CD1c-positive myeloid dendritic cell (primary cell): ENCODE measurements around the gene GDPD1.
A peak's percentile ranks its signal among the peaks of the same experiment; 100 is the strongest.
"Not testable (repeated sequence)": the region's sequence is repeated elsewhere in the genome, so short reads cannot be mapped to it uniquely, and the experiment has no call there.

Source experiments
- DNase-seq: peaks from one replicate; pipeline ENCODE4 v3.0.0-alpha.2; 2016; ENCODE audit errors: extremely low spot score

The GDPD1 gene

GRCh38 chr17:59220328-59221158 is at the start of gene GDPD1:
Gene GDPD1 (plus strand): TSS chr17:59220511. CDS start chr17:59220610, 99 bp downstream.
- DNase-seq = peak; percentile 98

GRCh38 chr17:59172436-59173004 is 47.8 kb upstream of the GDPD1 start:
- DNase-seq = no peak

DNA sequence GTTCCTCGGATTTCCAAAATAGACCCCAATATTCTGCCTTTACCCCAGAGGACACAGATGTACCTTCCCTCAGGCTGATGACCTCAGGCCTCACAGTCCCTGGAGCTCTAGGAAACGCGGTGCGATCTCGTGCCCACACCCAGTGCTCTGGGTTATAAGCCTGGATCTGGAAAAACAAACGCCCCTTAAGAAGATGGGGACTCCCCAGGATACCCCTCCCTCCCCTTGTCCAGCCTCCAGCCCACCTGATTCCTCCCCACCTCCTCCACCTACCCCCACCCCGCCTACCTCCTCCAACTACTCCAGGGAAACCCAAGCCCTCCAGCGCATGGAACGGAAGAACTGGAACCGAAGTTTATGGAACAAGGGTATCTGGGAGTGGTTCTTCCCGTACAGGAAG is 45.6 kb upstream of the GDPD1 start:
- no peak for DNase-seq

GRCh38 chr17:59175076-59175475 is 45.2 kb upstream of the GDPD1 start:
- no peak for DNase-seq

GRCh38 chr17:59178266-59178985 is 41.9 kb upstream of the GDPD1 start:
- no peak for DNase-seq

GRCh38 chr17:59179601-59180000 is 40.7 kb upstream of the GDPD1 start:
- not testable (repeated sequence) for DNase-seq

DNA sequence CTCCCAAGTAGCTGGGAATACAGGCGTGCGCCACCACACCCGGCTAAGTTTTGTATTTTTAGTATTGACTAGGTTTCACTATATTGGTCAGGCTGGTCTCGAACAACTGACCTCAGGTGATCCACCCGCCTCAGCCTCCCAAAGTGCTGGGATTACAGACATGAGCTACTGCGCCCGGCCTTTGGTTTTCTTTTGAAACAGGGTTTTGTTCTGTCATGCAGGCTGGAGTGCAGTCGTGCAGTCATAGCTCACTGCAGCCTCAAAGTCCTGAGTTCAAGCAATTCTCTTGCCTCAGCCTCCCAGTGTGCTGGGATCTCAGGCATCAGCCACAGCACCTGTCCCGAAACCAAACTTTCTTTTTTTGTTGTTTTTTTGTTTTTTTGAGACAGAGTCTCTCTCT is 39.7 kb upstream of the GDPD1 start:
- no peak for DNase-seq

- DNase-seq = no peak
Measured at GRCh38 chr17:59181481-59181880, 38.8 kb upstream of the GDPD1 start.

- no peak for DNase-seq
Measured at GRCh38 chr17:59185997-59186396, 34.3 kb upstream of the GDPD1 start.

GRCh38 chr17:59186850-59187249 is 33.5 kb upstream of the GDPD1 start:
- DNase-seq = no peak

- no peak for DNase-seq
Measured at GRCh38 chr17:59190806-59191205, 29.5 kb upstream of the GDPD1 start.

- no peak for DNase-seq
Measured at GRCh38 chr17:59193336-59193862, 26.9 kb upstream of the GDPD1 start.

DNA sequence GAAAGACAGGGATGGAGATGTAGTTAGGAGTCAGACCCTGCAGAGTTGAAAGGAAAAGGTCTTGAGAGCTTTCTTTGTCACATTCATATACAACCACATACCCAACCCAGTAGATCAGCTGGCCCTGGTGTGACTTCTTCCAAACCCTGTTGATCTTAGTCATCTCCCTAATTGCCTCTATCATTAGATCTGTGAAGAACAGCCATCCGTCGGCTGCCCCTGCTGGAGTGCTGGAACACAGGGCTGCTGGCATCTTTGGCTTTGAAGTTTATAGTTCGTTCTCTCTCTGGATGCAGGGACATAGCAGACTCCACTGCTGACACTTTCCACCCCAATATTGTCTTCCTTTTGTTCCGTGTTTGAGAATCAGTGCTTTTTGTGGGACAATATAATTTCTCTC is 20.9 kb upstream of the GDPD1 start:
- no peak for DNase-seq

- no peak for DNase-seq
Measured at GRCh38 chr17:59202320-59202719, 18.0 kb upstream of the GDPD1 start.

- DNase-seq = no peak
Measured at GRCh38 chr17:59219370-59219769, 941 bp upstream of the GDPD1 start.

DNA sequence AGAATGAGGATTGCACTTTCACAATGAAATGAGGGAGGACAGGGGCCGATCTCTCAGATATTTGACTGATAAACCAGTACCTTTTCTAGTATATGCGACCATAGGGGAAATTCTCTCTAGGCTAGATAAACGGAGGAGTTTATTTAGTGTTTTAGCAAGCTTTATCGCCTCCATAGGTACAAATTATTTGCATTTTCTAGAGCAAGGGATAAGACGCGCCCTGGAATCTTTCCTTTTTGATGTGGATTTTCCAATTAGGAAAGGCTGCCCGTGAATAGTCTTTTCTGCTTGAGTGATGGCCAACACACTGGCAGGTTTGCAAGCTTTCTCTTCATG is 351 bp upstream of the GDPD1 start:
- DNase-seq = peak; percentile 9

GRCh38 chr17:59221159-59221847 is 992 bp downstream of the GDPD1 start:
- DNase-seq = no peak

DNA sequence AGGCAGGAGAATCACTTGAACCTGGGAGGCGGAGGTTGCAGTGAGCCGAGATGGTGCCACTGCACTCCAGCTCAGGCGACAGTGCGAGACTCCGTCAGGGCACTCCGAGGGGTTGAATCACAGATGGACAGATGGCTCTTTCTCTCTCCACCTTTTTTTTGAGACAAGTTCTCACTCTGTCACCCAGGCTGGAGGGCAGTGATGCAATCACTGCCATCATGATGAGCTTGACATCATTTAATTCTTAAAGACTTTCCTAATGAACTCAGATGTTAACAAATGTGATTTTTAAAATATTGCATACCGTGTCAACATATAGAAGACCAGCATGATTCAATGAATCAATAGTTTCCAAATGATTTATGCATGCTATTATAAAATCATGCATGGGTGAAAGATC is 3.5 kb downstream of the GDPD1 start:
- no peak for DNase-seq

- not testable (repeated sequence) for DNase-seq
Measured at GRCh38 chr17:59228588-59228987, 8.3 kb downstream of the GDPD1 start.

- no peak for DNase-seq
Measured at GRCh38 chr17:59230764-59231163, 10.5 kb downstream of the GDPD1 start.

DNA sequence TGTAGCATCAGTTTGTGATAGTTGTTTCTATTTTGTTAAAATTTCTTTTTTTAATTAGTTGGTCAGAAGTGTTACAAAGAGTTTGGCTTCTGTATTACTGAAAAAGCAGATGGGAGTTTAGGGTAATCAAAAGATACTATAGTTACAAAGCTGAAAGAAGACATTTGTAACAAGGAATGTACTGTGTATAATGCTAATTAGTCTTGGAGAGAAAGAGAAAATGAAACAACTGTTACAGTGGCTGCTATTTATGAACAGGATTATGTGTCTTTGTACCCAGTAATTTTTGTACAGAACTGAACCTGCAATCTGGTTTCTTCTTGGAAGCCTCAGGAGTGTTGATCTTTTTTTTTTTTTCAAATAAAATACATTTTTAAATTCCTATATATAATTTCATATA is 14.3 kb downstream of the GDPD1 start:
- no peak for DNase-seq

GRCh38 chr17:59238906-59239305 is 18.6 kb downstream of the GDPD1 start:
- DNase-seq = no peak
